T follicular helper cell (primary cell): ENCODE results near the gene POLR1H.
A peak's percentile ranks its signal among the peaks of the same experiment; 100 is the strongest.

ENCODE experiments used
- DNase-seq: peaks from one replicate; pipeline ENCODE4 v3.0.0-alpha.2; 2020; ENCODE audit warnings: low read depth

The POLR1H gene

DNA sequence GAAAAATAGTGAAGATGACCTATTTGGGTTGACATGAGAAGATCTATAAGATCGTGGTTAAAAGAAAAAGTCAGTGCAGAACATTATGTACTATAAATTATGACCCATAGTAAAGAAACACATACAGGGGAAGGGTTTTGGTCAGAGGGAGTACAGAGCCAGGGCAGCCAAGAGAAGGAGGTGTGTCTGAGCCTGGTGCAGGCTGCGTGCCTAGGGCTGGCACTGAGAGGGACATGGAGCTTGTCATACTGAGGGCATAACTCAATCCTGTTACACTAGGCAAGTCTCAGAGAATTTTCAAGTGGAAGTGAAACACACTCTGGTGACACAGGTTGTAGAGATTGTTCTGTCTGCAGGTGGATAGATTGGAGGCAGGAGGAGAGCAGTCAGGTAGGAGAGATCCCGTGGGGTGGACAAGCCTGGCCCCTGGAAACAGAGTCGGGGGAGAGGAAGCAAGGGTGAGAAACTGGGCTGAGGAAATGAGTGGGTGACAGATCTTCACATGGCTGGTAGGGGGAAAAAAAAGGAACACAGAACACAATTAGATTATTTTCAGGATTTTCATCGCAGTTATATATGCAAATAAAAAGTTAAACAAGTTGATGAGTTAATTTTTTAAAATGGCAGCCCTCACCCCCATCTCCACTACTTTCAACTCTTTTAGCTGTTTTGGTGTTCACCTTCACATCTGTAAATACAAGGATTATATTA lies 33.0 kb downstream of the POLR1H start:
- no peak for DNase-seq

DNA sequence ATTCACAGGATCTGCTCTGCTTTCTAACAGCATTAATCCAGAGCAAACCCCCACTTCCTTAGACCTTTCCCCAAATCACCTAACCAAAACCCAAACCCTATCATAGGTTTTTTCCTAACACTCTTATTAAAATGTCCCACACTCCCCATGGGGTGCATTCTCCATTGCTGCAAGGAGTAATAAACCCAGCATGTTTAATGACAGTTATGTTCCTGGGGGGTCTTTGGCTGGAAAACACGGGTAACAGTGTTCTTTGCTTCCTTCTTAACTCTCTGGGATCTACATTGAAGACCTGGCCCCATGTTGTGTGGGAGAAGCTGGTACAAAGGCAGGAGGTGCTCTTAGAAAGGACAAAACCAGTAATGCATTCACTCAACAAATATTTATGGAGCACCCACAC lies 35.8 kb downstream of the POLR1H start:
- no peak for DNase-seq

DNA sequence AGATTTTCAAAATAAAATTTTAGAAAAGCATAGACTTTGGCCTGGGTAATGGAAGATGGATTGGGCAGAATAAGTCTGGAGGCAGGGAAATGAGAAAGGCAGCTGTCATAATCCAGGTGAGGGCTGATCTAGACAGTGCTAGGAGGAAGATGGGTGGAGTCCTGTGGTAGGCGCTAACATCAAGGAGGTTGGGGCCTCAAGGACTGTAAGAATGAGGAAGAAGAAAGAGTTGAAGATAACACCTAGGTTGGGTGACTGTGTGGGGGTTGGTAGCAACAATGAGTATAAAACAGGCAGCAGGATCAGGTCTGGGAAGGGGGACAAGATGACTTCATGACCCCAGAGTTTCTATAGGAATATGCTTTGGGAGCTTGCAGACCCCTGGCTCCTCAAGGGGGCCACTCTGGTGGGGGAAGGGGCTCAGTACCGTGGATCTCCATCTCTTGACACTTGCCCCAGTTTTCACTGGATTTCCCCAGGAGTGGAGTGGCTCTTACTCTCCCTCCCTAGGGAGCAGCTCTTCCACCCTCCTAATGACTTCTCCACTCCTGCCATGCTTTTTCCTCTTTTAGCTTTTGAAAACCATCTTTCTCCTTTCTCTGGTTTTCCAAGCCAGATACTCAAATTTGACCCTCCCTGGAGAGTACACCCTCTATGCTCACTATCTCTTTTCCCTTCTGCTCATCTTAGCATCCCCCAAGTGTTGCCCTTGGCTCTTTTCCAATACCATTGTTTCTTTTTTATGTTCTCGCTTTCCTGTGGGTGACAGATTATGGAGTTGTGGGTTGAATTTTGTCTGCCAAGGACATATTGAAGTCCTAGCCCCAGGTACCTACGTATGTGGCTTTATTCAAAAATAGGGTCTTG lies 37.1 kb downstream of the POLR1H start:
- DNase-seq = no peak

DNA sequence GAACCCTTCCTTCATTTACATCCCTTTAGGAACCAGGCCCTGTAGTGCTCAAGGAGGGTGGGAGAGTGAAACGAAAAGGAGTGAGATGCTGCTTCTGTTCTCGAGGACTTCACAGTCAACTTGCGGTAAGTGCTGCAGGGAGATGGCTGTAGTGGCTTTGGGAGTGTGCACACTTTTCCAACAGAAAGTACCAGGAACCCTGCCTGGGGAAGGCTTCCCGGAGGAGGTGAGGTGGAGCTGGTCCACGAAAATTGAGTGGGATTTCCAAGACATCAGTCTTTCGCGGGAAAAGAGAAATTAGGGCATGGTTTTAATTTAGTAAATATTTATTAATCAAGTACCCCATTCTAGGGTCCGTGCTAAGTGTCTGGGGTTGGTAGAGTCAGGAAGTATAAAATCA lies 39.1 kb downstream of the POLR1H start:
- DNase-seq = no peak

DNA sequence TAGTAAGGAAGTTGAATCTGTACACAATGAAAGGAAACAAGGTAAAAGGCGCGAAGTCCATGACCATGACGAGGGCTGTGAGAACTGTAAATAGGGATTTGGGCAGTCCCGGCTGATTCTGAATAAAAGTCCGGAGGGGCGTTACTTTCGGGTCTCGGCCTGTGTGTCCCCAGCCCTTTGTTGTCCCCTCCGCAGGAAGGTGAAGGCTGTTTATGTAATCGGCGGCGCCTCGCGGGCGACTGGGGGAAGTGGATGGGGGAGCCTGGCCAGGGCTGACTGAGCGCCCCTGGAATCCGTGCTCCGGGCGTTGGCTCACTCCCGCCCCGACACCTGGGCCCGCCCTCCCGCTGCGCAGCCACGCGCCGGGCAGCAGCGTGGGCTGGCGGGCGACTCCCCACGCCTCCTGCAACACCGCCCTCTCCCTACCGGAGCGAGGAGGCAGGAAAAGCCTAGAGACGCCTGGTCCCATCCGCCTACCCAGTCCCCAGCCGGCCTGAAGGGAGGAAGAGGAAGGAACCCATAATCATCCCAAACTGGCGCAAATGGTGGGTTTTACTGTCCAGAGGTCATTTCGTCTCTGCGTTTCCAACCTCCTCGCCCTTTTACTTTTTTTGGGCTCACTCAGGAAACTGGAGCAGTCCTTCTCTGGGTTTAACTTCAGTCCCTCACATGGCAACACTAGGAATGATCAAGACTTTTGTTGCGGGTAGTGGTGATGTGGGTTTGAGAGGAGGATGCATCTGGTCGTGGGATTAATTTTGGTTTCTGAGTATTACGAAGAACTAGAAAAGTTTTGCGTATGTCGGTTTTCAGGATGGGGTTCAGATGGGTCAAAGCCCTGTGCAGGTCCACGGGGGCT lies 39.7 kb downstream of the POLR1H start:
- DNase-seq = no peak

DNA sequence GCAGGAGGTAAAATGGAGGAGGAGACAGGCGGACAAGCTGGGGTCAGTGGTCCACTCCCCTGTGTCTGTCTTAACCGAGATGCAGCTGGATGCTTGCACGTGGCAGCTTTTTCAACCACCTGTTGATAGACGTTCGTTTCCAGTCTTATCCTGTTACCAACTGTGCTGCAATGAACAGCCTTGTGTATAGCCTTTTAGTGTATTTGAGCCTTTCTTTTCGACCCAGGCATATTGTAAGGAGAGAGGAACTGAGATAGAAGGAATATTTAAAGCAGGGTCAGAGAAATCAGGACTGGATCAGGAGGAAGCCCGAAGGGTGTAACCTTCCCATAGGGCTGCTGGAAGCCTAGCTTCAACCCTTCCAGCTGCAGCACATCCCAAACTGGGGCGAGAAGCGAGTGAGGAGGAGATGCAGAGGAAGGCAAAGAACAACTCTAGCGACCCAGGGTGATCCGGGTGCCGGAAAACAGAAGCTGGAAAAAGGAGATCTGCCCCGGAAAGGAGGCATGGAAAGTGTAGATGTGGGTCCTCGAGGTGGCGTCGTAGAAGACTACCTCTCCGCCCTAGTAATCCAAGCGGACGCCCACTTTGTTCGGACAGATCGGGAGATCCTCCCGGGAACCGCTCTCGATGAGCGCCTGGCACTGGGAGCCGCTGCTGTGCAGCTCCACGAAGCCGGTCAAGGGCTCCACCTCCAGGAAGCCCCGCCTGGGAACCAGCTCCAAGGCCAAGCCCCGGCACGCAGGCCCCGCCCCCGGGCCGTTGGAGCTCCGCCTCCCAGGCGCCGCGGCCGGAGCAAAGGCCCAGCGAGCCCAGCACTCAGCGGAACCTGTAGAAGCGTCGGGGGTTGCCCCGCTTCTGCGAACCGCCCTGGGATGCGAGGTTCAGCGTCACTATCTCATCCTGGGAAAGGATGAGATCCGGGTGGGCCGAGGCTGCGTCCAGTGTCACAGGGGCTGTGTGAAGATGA lies 40.7 kb downstream of the POLR1H start:
- peak; percentile 43 for DNase-seq

DNA sequence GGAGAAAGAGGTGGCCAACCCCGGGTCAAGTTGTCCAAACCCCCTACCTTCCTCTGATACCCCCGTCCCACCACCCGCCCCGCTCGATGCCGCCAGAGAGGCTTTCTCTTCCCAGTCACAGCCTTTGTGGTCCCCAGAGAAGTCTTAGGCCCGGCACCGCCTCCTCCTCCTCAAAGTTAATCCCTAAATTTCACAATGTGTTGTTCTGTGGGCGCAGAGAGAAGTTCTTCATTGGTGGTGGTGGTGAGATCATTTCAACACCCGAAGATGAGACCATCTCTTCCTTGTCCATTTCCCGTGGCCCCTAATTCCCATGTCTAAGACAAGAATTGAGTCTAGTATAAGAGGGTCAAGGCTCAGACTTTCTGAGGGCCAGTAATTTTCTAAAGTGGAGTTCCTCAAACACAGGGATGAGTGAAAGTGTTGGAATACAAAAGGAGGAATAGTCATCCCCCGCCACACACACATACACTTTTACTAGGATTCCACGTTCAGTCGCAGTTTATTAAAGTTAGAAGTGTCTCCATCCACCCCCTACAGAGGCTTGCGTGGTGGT lies 41.4 kb downstream of the POLR1H start:
- DNase-seq = no peak

DNA sequence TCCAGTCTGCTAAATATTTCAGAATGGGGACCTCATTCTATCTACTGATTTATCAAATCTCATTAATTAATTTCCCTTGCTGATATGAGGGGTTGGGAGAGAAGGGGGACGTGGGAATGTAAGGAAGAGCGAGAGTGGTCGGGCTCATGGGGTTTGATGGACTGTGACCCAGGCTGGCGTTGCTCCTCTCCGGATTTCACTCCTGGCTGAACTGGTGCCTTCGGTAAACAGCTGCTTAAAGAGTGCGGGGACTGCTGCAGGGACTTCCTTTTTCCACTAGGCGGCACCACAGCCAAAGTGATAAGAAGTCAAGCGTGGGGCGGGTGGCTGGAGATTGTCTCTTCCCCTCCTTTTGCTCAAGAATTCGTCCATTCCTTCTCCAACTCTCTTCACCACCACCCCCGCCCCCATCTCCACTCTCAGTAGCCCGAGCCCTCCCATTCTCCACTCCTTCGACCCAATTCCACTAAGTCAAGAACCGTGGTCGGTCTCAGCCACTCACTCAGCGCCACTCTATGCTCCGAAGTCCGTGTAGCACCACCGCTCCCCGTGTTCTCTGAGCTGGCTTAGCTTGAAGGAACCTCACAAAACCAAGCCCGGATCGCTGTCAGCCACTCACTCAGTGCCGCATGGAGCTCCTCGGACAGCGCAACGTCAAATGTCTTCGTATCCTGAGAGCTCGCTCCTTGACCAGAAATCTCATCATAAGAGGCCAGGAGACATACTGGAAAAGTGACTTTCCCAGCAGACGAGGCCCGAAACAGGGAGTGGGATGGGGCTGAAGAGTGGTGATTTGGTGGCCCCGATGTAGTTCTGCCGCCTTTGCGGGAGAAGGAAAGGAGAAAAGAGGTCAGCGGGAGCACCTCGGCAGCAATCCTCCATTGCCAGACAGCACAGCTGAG lies 42.2 kb downstream of the POLR1H start:
- DNase-seq = peak; percentile 73

DNA sequence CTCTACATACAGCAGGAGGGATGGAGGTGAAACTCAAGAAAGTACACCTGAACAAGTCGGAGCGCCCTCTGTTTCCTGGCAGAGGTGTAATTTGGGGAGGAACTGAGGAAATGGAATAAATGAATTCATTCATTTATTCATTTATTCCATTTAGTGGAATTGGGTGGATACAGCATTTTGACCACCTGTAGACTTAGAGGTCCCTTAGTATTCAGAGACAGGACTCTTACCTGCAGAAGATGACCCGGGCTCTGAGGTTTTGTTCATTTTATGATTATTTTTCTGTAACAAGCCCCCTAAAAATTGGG lies 42.8 kb downstream of the POLR1H start:
- no peak for DNase-seq

DNA sequence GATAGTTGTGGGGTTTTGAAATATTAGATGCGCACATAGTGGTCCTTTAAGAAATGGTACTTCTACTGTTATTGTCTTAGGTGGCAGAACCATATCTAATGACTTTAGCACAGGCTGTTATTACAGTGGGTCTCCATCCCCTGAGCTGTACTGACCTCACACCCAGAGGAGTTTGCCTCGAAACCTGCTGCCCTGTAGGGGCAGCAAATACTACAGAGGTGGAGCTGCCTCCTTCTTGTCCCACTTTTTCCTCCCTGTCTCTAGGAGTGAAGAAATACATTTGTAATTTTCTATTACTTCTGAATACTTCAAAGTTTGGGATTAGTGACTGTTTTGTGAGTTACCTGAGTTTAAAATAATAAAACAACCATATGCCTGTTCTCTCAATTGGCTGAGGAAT lies 43.6 kb downstream of the POLR1H start:
- DNase-seq = no peak

DNA sequence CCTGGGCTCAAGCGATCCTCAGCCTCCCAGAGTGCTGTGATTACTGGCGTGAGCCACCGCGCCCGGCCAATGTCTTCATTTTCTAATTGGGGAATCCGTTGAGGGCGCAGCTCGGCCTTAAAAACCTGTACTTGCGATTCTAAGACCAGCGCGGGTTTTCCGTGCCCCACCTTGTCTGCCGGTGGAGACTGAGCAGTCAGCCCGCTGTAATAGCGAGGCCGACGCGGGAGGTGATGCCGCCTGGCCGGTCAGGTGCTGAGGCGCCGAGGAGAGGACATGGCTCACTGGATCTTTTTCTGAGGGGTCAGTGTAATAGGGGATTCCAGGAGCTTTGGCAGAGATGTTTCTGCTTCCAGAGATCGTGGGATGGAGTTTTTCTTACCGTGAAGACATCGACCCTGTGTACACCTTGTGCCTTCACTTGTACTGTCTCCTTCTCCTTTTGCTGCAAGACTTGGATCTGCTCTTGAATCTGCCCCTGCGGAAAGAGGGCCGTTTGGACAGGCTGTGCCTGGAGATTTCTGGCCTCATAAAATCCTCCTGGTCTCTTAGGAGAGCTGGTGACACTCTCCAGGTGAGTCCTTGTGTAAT lies 50.3 kb downstream of the POLR1H start:
- DNase-seq = no peak

DNA sequence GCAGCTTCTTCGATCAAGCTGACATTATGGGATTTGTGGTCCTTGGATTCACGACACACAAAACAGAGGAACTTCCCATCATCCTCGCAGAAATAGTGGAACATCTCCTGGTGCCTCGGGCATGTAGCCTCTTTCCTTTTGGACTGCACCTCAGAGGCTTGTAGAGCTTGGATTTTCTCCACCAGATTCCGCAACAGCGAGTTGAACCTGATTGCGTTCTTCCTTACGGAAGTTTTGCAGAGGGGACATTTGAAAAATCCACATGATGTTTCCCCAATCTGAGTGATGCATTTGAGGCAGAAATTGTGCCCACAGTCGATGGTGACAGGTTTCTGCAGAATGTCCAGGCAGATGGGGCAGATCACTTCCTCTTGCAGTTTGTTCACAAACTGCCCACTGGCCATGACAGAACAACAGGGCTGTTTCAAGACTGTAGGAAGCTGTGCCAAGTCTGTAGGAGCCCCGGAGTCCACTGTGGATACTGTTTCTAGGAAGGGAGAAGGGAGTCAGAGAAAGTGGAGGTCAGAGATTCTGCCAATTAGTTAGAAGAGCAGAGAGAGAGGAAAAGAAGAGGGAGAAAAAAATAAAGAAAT lies 51.4 kb downstream of the POLR1H start:
- DNase-seq = no peak

DNA sequence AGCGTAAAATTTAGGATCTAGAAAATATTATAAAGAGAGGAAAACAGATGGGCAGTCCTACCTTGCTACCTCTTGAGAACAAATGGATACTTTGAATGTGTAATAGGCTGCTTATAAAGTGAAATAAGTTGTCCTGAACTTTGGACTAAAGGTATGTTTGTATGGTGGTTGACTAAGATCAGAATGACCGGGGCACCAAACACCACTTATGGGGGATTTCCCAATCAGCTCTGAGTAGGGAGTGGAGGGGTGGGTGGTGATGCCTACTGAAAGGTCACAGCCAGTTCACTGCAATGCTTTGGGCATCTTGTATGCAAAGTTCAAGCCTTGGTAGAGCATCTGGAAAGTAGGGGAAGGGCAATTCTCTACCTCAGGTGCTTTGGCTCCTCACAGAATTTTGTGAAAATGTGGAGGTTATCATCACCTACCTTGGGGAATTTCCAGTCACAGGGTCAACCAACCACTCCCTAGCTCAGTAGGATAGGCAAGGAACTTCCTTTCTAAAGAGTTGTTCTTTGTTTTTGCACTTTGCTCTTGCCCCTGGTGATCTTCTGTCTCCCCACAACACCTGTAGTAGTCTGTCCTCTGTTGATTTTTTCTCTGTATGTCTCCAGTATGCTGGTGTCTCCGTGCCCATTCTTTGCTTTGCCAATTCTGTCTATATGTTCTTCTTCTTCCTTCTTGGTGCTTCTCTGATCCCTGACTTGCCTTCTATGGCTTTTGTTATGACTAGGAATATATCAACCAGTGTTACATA lies 52.1 kb downstream of the POLR1H start, which contains the start of gene TRIM31:
Gene TRIM31 (minus strand): TSS at position 88 of the 757 bp plus-strand sequence. CDS start 285 bp downstream, outside the sequence.
- no peak for DNase-seq

DNA sequence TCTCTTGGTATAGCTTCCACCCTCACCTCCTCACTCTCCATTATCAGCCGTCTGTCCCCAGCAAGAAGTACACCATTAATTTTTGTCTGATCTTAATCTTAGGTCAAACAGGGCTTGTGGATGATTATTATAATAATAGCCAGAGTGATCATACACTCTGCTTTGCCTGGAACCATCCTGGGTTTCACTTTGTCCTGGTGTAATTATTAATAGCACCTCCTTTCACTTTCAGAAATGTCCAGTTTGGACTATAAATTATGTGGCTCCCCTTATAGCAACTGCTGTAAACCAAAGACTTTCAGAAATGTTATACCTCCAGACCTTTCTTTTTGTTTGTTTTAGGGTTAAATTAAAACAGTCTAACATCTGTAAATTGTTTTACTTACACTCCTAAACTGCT lies 52.8 kb downstream of the POLR1H start:
- no peak for DNase-seq
